CD4-positive, CD25-positive, alpha-beta regulatory T cell (primary cell): ENCODE measurements around the gene CD59. TPM values are rescaled to one million over a fixed set of nuclear protein-coding genes. Genes with fewer than 3 reads are reported as not detected.

Source experiments
- ATAC-seq, 2 donors: fragments of 150-1000 bp; cut with Tn5 transposase; one replicate each; pipeline ENCODE4 v1.10.0; 2021; ENCODE audit warnings: low read depth in 2 of 2, moderate number of reproducible peaks in 2 of 2, moderate library complexity in 1 of 2
- DNase-seq, 3 donors: peaks; one replicate each; pipeline versions ENCODE4 v3.0.0 to v3.0.0-alpha.2; 2012 to 2022; ENCODE audit warnings: mixed read lengths in 1 of 3
- H3K27ac ChIP-seq: one replicate; pipeline ENCODE4 v1.7.0; 2013; ENCODE audit warnings: mild to moderate bottlenecking, low read length; ENCODE audit not compliant: insufficient read depth, poor library complexity, severe bottlenecking
- H3K27me3 ChIP-seq: one replicate; pipeline ENCODE4 v1.7.0; 2013; ENCODE audit warnings: low read length; ENCODE audit not compliant: control insufficient read depth, insufficient read depth
- H3K36me3 ChIP-seq: one replicate; pipeline ENCODE4 v1.7.0; 2013; ENCODE audit warnings: mild to moderate bottlenecking, low read length, moderate library complexity; ENCODE audit not compliant: control insufficient read depth, insufficient read depth
- H3K4me1 ChIP-seq: 2 replicates; pipeline ENCODE4 v1.7.0; 2013; ENCODE audit warnings: mild to moderate bottlenecking, low read length; ENCODE audit not compliant: insufficient read depth, control insufficient read depth, poor library complexity, severe bottlenecking
- H3K4me3 ChIP-seq: one replicate; pipeline ENCODE4 v1.7.0; 2013; ENCODE audit warnings: low read depth, mild to moderate bottlenecking, low read length, moderate library complexity
- H3K9me3 ChIP-seq, 2 experiments: 1 replicate in 1 of 2; 2 replicates in 1 of 2; pipeline ENCODE4 v1.7.0; 2013; ENCODE audit warnings: low read length in 2 of 2, mild to moderate bottlenecking in 1 of 2, moderate library complexity in 1 of 2; ENCODE audit not compliant: control insufficient read depth in 2 of 2
- H3K27ac Mint-ChIP-seq, 3 donors: one replicate each; pipeline ENCODE4 v1.8.0; 2020 to 2022; ENCODE audit warnings: mild to moderate bottlenecking in 3 of 3, mixed read lengths in 3 of 3, moderate library complexity in 2 of 3
- H3K27me3 Mint-ChIP-seq: one replicate; pipeline ENCODE4 v1.8.0; 2022; ENCODE audit warnings: mild to moderate bottlenecking, mixed read lengths
- H3K36me3 Mint-ChIP-seq: one replicate; pipeline ENCODE4 v1.8.0; 2020; ENCODE audit warnings: mixed read lengths
- H3K4me1 Mint-ChIP-seq, 4 donors: one replicate each; pipeline ENCODE4 v1.8.0; 2020 to 2022; ENCODE audit warnings: mixed read lengths in 4 of 4, mild to moderate bottlenecking in 1 of 4
- H3K4me3 Mint-ChIP-seq, 4 donors: one replicate each; pipeline ENCODE4 v1.8.0; 2020 to 2022; ENCODE audit warnings: mild to moderate bottlenecking in 4 of 4, mixed read lengths in 4 of 4, moderate library complexity in 3 of 4
- H3K9me3 Mint-ChIP-seq, 7 donors: one replicate each; pipeline ENCODE4 v1.8.0; 2020 to 2022; ENCODE audit warnings: mixed read lengths in 7 of 7, mild to moderate bottlenecking in 3 of 7, moderate library complexity in 2 of 7
- polyA plus RNA-seq, 4 donors: library from polyadenylated mRNA; unstranded; fragments of 300-500 nt; fragmentation: Illumina TruSeq; gene quantifications; one replicate each; pipeline ENCODE4 v1.2.3, GENCODE V29; 2021
- total RNA-seq: library from RNA; stranded (reverse); gene quantifications from one replicate; pipeline ENCODE4 v1.2.3, GENCODE V29; 2022

CD59 gene
- total and polyA plus RNA-seq, 5 donors from 2014 or later, result 80.3 to 388 (median 190) TPM

DNA sequence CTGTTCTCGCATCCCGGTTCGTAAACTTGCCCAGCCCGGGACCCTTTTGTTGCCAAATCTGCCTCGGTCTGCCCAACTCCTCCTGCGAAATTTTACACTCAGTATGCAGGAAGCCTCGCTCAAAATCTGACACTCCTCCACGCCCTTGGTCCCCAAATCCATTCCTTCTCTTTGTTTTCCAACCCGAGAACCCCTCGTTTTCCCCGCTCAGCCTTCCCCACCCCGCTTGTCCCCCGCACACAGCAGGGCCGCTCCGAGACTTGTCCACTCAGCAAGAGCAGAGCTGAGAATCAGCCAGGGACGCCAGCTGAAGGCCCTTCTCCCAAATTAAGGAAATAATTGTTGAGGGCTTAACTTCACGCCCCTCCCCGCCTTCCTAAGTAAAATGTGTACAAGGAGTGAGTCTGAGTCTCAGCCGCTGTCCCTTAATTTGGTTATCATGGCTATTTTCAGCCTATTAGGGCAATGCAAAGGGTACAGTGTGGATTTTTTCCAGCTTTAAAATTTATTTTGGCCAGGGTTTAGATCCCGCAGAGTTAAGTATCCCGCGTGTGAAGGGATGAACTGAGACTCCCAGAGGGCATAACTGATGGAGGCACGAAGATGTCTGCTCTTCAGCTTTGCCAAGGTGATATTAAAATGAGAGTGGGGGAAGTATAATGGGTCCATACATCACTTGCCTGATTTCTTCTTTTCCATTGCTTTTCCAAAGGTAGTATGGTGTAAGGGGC is 38.7 kb upstream of the CD59 start:
- peaks cover 16 to 53% (median 43%) of the 10 kb centered on the region in 4 donors for H3K4me1 Mint-ChIP-seq
- Histone ChIP-seq H3K27ac (peak overlapping the region; percentile 73), H3K9me3 (no peaks in the 10 kb centered on the region), H3K27me3 (peaks cover 14% of the 10 kb centered on the region), H3K4me1 (peaks cover 35% of the 10 kb centered on the region), H3K36me3 (peaks cover 7% of the 10 kb centered on the region), H3K4me3 (peak overlapping the region; percentile 75)
- H3K9me3 Mint-ChIP-seq, result no peaks in the 10 kb centered on the region
- DNase-seq (peak in 1 of 3 donors; percentile 5), ATAC-seq (no peak)
- H3K36me3 Mint-ChIP-seq, result peaks cover 6% of the 10 kb centered on the region
- peak overlapping the region; percentile 96 to 99 (median 98) for H3K4me3 Mint-ChIP-seq
- peaks cover 22% of the 10 kb centered on the region for H3K27me3 Mint-ChIP-seq
- H3K27ac Mint-ChIP-seq, result peak overlapping the region; percentile 63 to 98 (median 98)

DNA sequence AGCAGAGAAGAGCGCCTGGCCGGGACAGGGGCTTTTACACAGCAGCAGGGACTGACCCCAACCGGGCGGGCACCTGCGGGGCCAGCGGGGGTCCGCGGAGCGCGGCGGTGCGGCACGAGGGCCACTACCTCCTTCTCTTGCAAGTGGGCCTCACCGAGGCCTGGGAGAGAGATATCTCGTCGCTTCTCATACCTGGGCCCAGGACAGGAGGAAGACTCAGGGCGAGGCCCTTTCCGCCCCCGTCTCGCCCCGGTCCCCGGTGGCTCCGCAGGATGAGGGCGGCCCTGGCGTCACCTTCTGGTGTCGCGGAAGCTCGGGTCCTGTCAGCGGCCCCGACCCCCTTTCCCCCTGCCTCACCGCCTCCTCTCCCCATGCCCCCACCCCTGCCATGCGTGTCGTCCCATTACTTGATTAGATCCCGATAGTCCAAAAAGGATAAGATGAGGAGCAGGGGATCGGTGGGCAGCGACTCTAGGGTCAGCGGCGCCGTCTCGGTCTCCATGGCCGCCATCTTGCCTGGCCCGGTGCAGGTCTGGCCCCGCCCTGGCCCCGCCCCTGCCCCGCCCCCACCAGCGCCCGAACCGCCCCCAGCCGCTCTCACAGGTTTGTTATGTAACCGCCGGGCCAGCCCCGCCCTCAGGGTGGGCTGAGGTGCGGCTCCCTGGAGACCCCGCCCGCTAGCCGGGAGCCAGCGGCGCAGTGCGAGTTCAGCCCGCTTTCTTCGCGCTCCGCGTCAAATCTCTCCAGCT is 37.9 kb upstream of the CD59 start, which contains the start of gene FBXO3:
TSS of gene FBXO3 (minus strand) at position 534 of the 749 bp plus-strand sequence. CDS start at position 511, 23 bp downstream.
- H3K9me3 Mint-ChIP-seq, result no peaks in the 10 kb centered on the region
- H3K27me3 ChIP-seq, result peaks cover 11% of the 10 kb centered on the region
- peaks cover 23 to 57% (median 45%) of the 10 kb centered on the region in 4 donors for H3K4me1 Mint-ChIP-seq
- H3K27ac Mint-ChIP-seq, result peak within 1 kb of the TSS; percentile 92 to 98 (median 98)
- H3K36me3 ChIP-seq, result peaks cover 14% of the 10 kb centered on the region
- peaks cover 35% of the 10 kb centered on the region for H3K4me1 ChIP-seq
- H3K9me3 ChIP-seq, result no peaks in the 10 kb centered on the region
- H3K4me3 Mint-ChIP-seq, result peak within 1 kb of the TSS; percentile 96 to 99 (median 98)
- peaks cover 14% of the 10 kb centered on the region for H3K27me3 Mint-ChIP-seq
- H3K27ac ChIP-seq, result peak within 1 kb of the TSS; percentile 77
- peak within 1 kb of the TSS; percentile 96 for H3K4me3 ChIP-seq
- DNase-seq (peak; percentile 88), ATAC-seq (peak; percentile 89 to 91)
- H3K36me3 Mint-ChIP-seq, result peaks cover 10% of the 10 kb centered on the region

DNA sequence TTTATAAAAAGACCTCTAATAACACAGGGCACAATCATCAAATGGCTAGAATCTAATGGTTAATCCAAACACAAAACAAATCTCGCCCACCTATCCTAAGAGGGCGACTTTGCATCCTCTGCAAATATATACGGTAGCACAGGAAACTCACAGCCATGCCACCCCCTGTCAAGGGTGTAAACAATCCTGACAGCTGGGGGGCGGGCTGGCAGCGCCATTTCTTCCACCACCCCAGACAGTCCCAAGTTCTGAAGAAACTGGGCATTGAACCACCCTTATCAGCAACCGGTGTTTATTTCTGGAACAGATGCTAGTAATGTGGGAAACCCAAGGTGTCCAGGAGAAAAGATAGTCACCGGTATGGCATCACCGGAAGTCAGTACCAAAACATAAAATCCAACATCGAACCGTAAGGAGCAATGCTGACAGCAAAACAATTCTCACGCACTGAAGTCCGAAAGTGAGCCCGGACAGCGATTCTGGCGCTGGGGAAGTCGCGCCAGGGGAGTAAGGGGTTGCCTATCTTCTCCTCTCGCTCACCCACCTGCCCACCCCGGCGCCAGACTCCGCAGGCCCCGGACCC is 37.3 kb upstream of the CD59 start:
- peak overlapping the region; percentile 96 to 99 (median 98) for H3K4me3 Mint-ChIP-seq
- peaks cover 35% of the 10 kb centered on the region for H3K4me1 ChIP-seq
- ATAC-seq (no peak), DNase-seq (peak; percentile 23 to 64 (median 31))
- H3K36me3 ChIP-seq, result peaks cover 20% of the 10 kb centered on the region
- peaks cover 12% of the 10 kb centered on the region for H3K27me3 Mint-ChIP-seq
- H3K9me3 Mint-ChIP-seq, result no peaks in the 10 kb centered on the region
- no peaks in the 10 kb centered on the region for H3K9me3 ChIP-seq
- peaks cover 5% of the 10 kb centered on the region for H3K27me3 ChIP-seq
- peaks cover 23 to 55% (median 45%) of the 10 kb centered on the region in 4 donors for H3K4me1 Mint-ChIP-seq
- H3K4me3 ChIP-seq, result peak overlapping the region; percentile 96
- H3K36me3 Mint-ChIP-seq, result peaks cover 10% of the 10 kb centered on the region
- peak overlapping the region; percentile 77 for H3K27ac ChIP-seq
- peak overlapping the region; percentile 89 to 98 (median 98) for H3K27ac Mint-ChIP-seq

DNA sequence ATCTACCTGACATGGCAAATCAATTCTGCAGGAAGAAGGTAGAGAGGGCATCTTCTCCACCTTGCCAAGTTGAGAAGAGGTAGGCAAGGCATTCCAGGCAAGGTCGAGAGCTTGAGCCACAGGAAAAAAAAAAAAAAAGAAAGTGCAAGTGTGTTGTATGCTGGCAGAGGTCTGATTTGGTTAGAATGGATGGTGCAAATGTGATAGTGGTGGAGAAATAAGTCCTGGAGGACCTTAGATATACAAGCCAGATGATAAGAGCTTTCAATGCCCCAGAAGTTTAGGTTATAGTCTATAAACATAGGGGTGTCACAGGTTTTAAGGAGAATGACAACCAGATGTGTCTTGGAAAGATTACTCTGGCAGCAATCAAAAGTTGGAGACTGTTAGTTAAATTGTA is 36.6 kb upstream of the CD59 start:
- peaks cover 27% of the 10 kb centered on the region for H3K36me3 ChIP-seq
- peaks cover 35% of the 10 kb centered on the region for H3K4me1 ChIP-seq
- peak overlapping the region; percentile 77 for H3K27ac ChIP-seq
- peak overlapping the region; percentile 96 for H3K4me3 ChIP-seq
- no peak for ATAC-seq
- DNase-seq, result no peak
- H3K27ac Mint-ChIP-seq, result peak overlapping the region; percentile 5 to 98 (median 89)
- H3K27me3 ChIP-seq, result peaks cover 2% of the 10 kb centered on the region
- H3K27me3 Mint-ChIP-seq, result peaks cover 6% of the 10 kb centered on the region
- peaks cover 23 to 56% (median 45%) of the 10 kb centered on the region in 4 donors for H3K4me1 Mint-ChIP-seq
- no peaks in the 10 kb centered on the region for H3K9me3 Mint-ChIP-seq
- no peaks in the 10 kb centered on the region for H3K9me3 ChIP-seq
- H3K4me3 Mint-ChIP-seq, result peak overlapping the region; percentile 96 to 99 (median 98)
- peaks cover 11% of the 10 kb centered on the region for H3K36me3 Mint-ChIP-seq

DNA sequence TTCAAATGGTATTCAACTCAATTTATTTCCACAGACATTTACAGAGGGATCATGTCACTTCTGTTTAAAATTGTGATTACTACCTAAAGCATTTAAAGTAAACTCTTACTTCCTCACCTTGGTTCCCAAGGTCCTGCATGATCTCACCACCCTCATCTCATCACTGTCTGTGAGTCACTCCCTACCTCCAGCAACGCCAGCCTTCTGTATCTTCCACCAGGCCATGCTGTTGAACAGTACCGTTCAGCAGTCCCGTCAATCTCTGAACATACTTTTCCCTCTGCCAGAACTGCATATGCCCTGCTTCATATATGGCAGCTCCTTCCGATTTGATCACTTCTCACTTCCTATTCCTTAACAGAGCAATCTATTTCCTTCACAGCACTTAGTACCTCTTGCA is 36.1 kb upstream of the CD59 start:
- no peak for DNase-seq

DNA sequence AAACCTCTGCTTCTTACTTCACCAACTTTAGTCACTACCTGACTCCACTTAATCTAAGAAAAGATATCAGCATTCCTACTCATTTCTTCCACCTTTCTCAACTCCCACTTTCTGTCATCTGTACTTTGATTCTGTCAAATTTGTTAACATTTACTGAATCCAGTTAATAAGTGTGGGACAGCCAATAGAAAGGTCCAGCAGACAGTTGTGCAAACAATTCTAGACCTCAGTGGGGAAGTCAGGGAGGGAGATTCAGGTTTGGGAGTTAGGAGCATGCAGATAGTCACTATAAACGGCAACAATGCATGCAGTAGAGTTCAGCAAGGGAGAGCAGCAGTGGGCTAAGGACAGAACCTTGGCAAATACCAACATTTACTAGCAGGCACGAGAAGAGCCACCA is 34.0 kb upstream of the CD59 start:
- H3K4me3 ChIP-seq, result no peak overlapping the region
- H3K9me3 ChIP-seq, result no peaks in the 10 kb centered on the region
- H3K27ac Mint-ChIP-seq, result no peak overlapping the region
- no peak for ATAC-seq
- no peaks in the 10 kb centered on the region for H3K9me3 Mint-ChIP-seq
- H3K4me1 ChIP-seq, result peaks cover 35% of the 10 kb centered on the region
- peaks cover 35 to 63% (median 40%) of the 10 kb centered on the region in 4 donors for H3K4me1 Mint-ChIP-seq
- peak overlapping the region in 1 of 4 donors; percentile 57 for H3K4me3 Mint-ChIP-seq
- H3K36me3 Mint-ChIP-seq, result peaks cover 28% of the 10 kb centered on the region
- peaks cover 5% of the 10 kb centered on the region for H3K27me3 Mint-ChIP-seq
- no peak for DNase-seq
- peaks cover 50% of the 10 kb centered on the region for H3K36me3 ChIP-seq
- no peaks in the 10 kb centered on the region for H3K27me3 ChIP-seq
- no peak overlapping the region for H3K27ac ChIP-seq

More for the DNA sequence above, 36.1 kb upstream of the CD59 start:
- H3K27me3 ChIP-seq, result no peaks in the 10 kb centered on the region
- peaks cover 23 to 58% (median 44%) of the 10 kb centered on the region in 4 donors for H3K4me1 Mint-ChIP-seq
- peaks cover 35% of the 10 kb centered on the region for H3K4me1 ChIP-seq
- H3K9me3 Mint-ChIP-seq, result no peaks in the 10 kb centered on the region
- no peak overlapping the region for H3K27ac ChIP-seq
- H3K36me3 ChIP-seq, result peaks cover 31% of the 10 kb centered on the region
- peak overlapping the region; percentile 5 to 98 (median 89) for H3K27ac Mint-ChIP-seq
- no peak for ATAC-seq
- peak overlapping the region; percentile 79 to 98 (median 96) for H3K4me3 Mint-ChIP-seq
- H3K36me3 Mint-ChIP-seq, result peaks cover 15% of the 10 kb centered on the region
- no peaks in the 10 kb centered on the region for H3K9me3 ChIP-seq
- peak overlapping the region; percentile 96 for H3K4me3 ChIP-seq
- H3K27me3 Mint-ChIP-seq, result peaks cover 5% of the 10 kb centered on the region

DNA sequence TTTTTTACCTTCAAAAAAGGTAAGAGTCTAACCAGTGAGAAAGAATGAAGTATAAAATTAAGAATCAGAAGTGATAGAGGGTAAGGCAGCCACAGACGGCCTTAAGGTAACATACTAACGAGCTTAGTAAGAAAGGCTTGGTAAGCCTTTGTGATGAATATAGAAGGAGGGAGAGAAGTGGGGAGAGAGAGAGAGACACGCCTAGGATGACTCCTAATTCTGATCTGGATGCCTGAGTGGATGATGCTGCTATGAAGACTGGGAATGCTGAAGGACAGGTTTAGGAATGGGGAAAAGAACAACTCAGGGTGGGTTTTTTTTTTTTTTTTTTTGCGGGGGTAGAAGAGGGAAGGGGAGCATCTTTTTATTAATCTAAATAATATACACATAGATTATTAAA is 33.3 kb upstream of the CD59 start:
- H3K27ac ChIP-seq, result no peak overlapping the region
- H3K4me1 Mint-ChIP-seq, result peaks cover 33 to 60% (median 39%) of the 10 kb centered on the region in 4 donors
- H3K36me3 ChIP-seq, result peaks cover 57% of the 10 kb centered on the region
- ATAC-seq, result no peak
- H3K27me3 Mint-ChIP-seq, result peaks cover 1% of the 10 kb centered on the region
- H3K9me3 Mint-ChIP-seq, result no peaks in the 10 kb centered on the region
- DNase-seq, result no peak
- no peaks in the 10 kb centered on the region for H3K9me3 ChIP-seq
- no peak overlapping the region for H3K27ac Mint-ChIP-seq
- peaks cover 35% of the 10 kb centered on the region for H3K36me3 Mint-ChIP-seq
- H3K4me3 Mint-ChIP-seq, result peak overlapping the region in 1 of 4 donors; percentile 57
- peaks cover 29% of the 10 kb centered on the region for H3K4me1 ChIP-seq
- no peak overlapping the region for H3K4me3 ChIP-seq
- H3K27me3 ChIP-seq, result no peaks in the 10 kb centered on the region
